SK-N-MC (cell line): Measurements from ENCODE around the gene DPM2.

ENCODE experiments used
- EZH2 ChIP-seq: fragments of 200-600 bp; sonication (generic); IDR thresholded peaks from one replicate; pipeline ENCODE4 v1.6.1; 2017; ENCODE audit warnings: antibody characterized with exemption
- FOXP2 ChIP-seq: optimal IDR thresholded peaks from 2 replicates; pipeline ENCODE3; 2011; ENCODE audit warnings: mild to moderate bottlenecking, moderate library complexity; ENCODE audit not compliant: insufficient read depth; ENCODE audit errors: extremely low read length, control extremely low read depth
- POLR2AphosphoS5 ChIP-seq: IDR thresholded peaks from 2 replicates; pipeline ENCODE4 v1.6.1; 2012; ENCODE audit warnings: mild to moderate bottlenecking, low read depth, low read length, borderline replicate concordance

DNA sequence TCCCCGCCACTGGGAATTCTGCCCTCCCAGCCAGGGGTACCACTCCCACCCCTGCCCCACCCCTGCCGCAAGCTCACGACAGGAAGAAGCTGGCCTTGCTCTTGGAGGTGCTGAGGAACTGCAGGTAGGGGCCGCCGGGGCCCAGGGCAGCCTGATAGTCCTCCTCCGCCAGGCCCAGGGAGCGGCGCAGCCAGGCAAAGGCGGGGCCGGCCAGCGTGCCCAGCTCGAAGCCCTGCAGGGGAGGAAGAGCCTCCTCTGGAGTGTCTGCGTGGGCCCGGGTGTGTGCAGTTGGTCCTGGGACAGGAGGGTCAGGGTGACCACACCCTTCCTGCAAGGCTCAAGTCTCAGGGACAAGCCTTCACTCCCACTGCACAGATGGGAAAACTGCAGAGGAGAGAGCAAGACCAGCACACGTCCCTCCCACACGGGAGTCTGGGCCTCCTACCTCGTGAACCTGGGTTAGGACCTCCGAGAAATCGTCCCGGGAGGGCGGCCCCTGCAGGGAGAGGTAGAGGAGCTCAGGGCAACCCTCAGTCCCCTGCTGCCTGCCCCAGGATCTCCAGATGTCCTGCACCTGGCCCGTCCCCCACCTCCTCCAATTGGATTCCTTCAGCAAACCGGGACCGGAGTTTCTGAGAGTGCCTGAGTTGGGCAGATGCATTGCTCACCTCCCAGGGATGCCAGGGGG is 9.5 kb downstream of the DPM2 start:
- TF ChIP-seq EZH2 (no peak), POLR2AphosphoS5 (no peak), FOXP2 (no peak)
